ELR (cell line): ENCODE results near the gene CDC26.
"Not testable (repeated sequence)": the region's sequence is repeated elsewhere in the genome, so short reads cannot be mapped to it uniquely, and the experiment has no call there.

Experiments used
- DNase-seq: peaks from one replicate; pipeline ENCODE4 v3.0.0-alpha.2; 2015; ENCODE audit warnings: low read depth

Gene CDC26

GRCh38 chr9:113293285-113293878 is 18.0 kb upstream of the CDC26 start:
- DNase-seq = no peak

- DNase-seq = peak; percentile 40
Measured at GRCh38 chr9:113290052-113290607, 14.8 kb upstream of the CDC26 start.

- DNase-seq = peak; percentile 27
Measured at GRCh38 chr9:113289091-113289490, 13.7 kb upstream of the CDC26 start.

GRCh38 chr9:113281356-113281755 is 6.0 kb upstream of the CDC26 start:
- no peak for DNase-seq

DNA sequence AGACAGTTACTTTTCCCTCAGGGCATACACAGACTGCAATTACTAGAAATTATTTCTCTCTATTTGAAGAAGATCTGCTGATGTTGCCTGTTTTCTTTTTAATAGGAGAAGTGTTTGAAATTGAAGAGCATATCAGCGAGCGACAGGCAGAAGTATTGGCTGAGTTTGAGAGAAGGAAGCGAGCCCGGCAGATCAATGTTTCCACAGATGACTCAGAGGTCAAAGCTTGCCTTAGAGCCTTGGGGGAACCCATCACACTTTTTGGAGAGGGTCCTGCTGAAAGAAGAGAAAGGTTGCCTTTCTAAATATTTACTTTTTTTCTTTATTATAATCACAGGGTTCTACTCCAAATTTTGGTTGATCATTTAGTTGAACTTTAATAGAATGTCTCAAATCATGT is 3.5 kb upstream of the CDC26 start:
- DNase-seq = no peak

GRCh38 chr9:113274474-113275156 is 757 bp downstream of the CDC26 start:
- DNase-seq = peak; percentile 84

DNA sequence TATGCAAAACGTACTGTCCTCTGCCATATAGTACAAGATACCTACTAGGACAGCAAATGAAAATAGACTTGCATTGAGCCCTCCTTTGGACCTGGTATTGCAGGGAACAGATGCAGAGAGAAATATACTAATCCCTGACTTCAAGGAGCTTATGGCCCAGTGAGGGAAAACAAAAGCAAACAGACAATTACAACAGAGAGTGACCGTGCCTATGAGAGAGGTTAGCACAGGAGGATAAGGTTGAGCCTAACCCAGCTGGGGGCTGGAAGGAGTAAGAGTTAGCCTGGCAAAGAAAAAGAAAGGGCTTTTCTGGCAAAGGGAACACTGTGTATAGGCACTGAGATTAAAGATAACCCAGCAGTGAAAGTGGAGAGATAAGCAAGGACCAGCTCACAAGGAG is 5.5 kb downstream of the CDC26 start:
- DNase-seq = no peak

DNA sequence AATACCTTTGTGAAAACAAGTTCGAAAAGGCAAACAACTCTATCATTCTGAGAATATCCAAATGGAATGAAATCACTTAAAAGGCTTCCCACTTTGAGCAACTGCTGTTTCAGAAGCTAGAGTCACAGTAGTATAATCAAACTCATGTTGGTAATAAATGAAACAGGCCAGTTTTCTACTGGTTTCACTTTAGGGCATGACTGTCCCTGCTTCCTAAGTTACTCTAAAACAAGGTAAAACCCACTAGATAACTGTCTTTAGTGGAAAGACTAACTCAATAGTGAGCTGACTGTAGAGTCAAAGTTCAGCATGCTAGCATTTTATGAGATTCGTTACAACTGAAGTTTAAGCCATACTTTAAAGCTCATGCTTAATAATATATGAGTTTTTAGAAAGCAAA is 6.0 kb downstream of the CDC26 start:
- DNase-seq = no peak

DNA sequence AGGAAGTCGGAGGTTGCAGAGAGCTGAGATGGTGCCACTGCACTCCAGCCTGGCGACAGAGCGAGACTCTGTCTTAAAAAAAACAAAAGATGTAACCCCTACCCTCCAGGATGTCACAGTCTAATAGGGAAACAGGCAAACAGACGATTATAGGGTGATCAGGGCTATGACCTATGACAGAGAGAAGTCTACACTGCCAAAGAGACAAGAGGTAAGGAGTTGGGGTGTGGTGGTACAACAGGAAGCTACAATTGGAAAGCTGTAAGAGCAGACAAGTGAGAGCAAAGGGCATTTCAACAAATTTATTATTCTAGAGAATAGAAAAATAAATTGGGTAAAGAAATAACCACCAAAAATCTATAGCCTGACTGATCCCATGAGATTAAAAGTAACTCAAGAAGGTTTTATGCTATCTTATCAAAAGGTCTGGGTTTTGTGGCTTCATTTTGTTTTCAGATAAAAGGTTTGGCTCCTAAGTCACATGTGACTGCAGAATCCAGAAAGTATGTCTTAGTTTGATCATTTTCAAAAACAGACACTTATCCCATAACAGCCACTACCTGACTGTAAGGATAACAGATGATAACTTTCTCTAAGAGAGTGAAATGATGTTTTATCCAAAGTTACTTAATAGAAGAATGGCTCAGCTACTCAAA is 7.3 kb downstream of the CDC26 start:
- DNase-seq = no peak

DNA sequence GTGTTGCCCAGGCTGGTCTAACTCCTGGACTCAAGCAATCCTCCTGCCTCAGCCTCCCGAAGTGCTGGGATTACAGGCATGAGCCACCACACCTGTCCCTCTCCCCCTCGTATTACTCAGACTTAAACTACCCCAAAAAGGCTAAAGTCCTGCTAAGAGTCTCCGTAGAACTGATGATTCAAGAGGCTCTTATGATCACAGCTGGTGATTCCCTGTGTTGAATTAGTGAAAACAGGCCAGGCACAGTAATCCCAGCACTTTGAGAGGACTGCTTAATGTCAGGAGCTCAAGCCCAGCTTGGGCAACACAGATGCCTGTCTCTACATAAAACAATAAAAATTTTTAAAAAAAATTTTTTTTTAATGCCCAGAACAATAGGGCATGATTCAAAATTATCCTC is 9.2 kb downstream of the CDC26 start:
- no peak for DNase-seq

GRCh38 chr9:113261917-113262671 is 13.3 kb downstream of the CDC26 start:
- no peak for DNase-seq

- no peak for DNase-seq
Measured at GRCh38 chr9:113258282-113258681, 17.1 kb downstream of the CDC26 start.

DNA sequence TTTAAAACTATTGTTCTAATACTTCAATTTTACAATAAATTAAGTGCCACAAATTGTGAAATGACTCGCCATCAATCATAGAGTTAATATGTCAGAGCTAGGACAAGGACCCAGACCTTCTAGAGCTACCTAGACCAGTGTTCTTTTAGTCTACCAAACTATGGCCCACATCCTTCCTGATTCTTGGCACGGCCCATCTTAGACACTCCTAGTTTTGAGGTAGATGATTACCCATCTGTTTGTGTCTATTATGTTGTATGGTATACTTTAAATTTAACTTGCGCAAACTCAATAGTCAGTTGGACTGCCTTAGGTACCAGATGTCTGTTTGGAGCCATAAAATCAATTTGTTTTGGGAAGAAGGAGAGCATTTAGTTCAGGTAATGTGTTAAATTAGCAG is 17.5 kb downstream of the CDC26 start:
- DNase-seq = no peak

- DNase-seq = no peak
Measured at GRCh38 chr9:113255438-113255837, 19.9 kb downstream of the CDC26 start.

- DNase-seq = no peak
Measured at GRCh38 chr9:113254991-113255390, 20.4 kb downstream of the CDC26 start.

DNA sequence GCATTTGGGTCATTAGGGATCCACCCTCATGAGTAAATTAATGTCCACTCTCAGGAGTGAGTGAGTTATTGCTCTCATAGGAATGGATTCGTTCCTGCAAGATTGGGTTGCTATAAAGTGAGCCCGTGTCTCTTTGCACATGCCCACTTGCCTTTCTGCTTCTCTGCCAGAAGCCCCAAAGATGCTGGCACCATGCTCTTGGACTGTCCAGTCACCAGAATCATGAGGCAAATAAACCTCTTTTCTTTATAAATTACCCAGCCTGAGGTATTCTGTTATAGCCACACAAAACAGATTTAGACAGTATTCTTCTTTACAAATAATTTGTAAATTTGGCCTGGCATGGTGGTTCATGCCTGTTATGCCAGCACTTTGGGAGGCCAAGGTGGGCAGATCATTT is 24.6 kb downstream of the CDC26 start:
- DNase-seq = no peak

DNA sequence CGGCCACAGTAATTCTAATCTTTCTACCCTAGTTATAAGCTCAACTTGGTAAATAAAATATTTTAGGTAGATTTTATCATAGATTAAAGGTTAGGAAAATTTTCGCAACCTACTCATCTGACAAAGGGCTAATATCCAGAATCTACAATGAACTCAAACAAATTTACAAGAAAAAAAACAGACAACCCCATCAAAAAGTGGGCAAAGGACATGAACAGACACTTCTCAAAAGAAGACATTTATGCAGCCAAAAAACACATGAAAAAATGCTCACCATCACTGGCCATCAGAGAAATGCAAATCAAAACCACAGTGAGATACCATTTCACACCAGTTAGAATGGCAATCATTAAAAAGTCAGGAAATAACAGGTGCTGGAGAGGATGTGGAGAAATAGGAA is 25.7 kb downstream of the CDC26 start:
- not testable (repeated sequence) for DNase-seq

- DNase-seq = no peak
Measured at GRCh38 chr9:113247640-113248039, 27.7 kb downstream of the CDC26 start.

- DNase-seq = no peak
Measured at GRCh38 chr9:113246928-113247327, 28.4 kb downstream of the CDC26 start.

- no peak for DNase-seq
Measured at GRCh38 chr9:113245894-113246293, 29.5 kb downstream of the CDC26 start.

DNA sequence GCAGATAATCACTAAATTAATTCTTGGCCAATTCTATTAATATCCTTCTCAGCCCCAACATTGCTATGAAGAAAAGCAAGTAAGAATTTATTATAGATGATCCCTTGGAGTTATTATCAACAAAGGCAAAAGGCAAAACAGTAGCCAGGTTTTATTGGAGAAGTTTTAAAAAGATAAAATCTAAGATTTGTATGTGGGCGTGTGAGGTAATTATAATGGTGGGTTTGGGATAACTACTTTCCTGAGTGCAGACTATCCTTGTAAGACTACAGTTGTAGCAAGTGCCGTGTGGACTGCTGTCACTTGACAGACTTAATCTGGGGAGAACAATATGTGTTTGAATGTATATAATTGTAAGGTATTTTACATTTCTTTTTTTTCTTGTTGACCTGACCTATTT is 30.8 kb downstream of the CDC26 start:
- DNase-seq = no peak

GRCh38 chr9:113241161-113241560 is 34.2 kb downstream of the CDC26 start:
- DNase-seq = no peak

GRCh38 chr9:113238859-113239232 is 36.5 kb downstream of the CDC26 start:
- no peak for DNase-seq
